ENCODE results near the gene TMTC1. TPM values are rescaled to one million over a fixed set of nuclear protein-coding genes. Genes with fewer than 3 reads are reported as not detected.

Gene TMTC1
- total RNA-seq, 1 experiment from 2014 or later: 109 TPM

DNA sequence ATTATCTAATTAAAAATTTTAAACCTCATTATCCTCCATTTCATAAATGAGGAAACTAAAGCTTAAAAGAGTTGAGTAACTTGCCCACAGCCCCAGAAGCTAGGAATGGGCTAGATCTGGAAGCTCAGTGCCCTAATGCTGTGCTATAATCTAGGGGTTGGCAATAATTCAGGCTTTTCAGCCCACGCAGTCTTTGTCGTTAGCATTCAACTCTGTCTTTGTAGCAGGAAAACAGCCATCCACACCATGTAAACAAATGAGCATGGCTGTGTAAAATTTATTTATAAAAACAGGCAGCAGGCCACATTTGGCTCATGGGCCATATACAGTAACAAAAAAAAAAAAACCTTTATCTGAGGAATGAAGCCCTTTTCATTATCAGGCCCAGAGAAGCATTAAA lies 193.9 kb downstream of the TMTC1 start:
- TF ChIP-seq, protein P1, sequence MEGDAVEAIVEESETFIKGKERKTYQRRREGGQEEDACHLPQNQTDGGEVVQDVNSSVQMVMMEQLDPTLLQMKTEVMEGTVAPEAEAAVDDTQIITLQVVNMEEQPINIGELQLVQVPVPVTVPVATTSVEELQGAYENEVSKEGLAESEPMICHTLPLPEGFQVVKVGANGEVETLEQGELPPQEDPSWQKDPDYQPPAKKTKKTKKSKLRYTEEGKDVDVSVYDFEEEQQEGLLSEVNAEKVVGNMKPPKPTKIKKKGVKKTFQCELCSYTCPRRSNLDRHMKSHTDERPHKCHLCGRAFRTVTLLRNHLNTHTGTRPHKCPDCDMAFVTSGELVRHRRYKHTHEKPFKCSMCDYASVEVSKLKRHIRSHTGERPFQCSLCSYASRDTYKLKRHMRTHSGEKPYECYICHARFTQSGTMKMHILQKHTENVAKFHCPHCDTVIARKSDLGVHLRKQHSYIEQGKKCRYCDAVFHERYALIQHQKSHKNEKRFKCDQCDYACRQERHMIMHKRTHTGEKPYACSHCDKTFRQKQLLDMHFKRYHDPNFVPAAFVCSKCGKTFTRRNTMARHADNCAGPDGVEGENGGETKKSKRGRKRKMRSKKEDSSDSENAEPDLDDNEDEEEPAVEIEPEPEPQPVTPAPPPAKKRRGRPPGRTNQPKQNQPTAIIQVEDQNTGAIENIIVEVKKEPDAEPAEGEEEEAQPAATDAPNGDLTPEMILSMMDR (IDR thresholded peaks at IDR 0.05; ENCODE audit: unreplicated experiment): no peak
- no peak overlapping the region for H3K4me3 Mint-ChIP-seq (ENCODE audit: unreplicated experiment)
- no peak for DNase-seq (ENCODE audit: unreplicated experiment)
- no peaks in the 10 kb centered on the region for H3K4me1 Mint-ChIP-seq (ENCODE audit: insufficient read depth, unreplicated experiment)
- ChIA-PET CTCF (interaction anchor here (0.6 to 0.7 kb wide), 2 partner anchors 12 to 791 kb away, joined by 3 read pairs; no protein-coding TSS in a partner anchor), POLR2A (interaction anchor here (0.6 to 1.1 kb wide), 2 partner anchors 36 to 1835 kb away, joined by 3 to 4 read pairs; no protein-coding TSS in a partner anchor)
- no peaks in the 10 kb centered on the region for H3K9me3 Mint-ChIP-seq (ENCODE audit: unreplicated experiment)
- no peaks in the 10 kb centered on the region for H3K27me3 Mint-ChIP-seq (ENCODE audit: insufficient read depth, unreplicated experiment)
- no peak overlapping the region for H3K27ac Mint-ChIP-seq (ENCODE audit: low read depth, unreplicated experiment)
- intact Hi-C loops (cut with micrococcal nuclease): no loop called here
- BruUV-seq (replicated peaks): no TSS peak
- H3K36me3 Mint-ChIP-seq (ENCODE audit: insufficient read depth, unreplicated experiment): peaks cover 84% of the 10 kb centered on the region

DNA sequence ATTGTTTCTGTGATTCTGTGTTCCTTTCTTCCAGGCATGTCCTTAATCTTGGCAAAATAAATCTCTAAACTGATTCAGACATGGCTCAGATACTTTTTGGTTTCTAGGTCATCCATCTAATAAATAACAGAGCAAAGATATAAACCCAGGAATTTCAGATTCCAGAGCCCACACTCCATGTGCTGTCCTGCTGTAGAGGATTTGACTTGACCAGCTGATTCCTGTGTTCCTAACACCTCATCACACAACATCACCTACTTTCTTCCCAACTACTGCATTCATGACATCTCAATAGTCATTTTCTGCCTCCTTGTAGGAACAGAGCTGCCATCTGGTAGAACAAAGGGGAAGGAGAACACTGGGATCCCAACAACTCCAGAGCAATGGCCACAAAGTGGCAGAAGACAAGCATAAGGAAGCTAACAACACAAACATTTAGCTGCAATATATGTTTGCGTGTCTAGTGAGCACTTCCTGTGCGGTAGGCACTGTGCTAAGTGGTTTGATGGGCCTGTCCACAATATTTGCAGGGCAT lies 194.4 kb downstream of the TMTC1 start:
- Mint-ChIP-seq H3K9me3 (ENCODE audit: unreplicated experiment) (no peaks in the 10 kb centered on the region), H3K4me3 (ENCODE audit: unreplicated experiment) (no peak overlapping the region), H3K36me3 (ENCODE audit: insufficient read depth, unreplicated experiment) (peaks cover 79% of the 10 kb centered on the region), H3K4me1 (ENCODE audit: insufficient read depth, unreplicated experiment) (no peaks in the 10 kb centered on the region), H3K27ac (ENCODE audit: low read depth, unreplicated experiment) (no peak overlapping the region), H3K27me3 (ENCODE audit: insufficient read depth, unreplicated experiment) (no peaks in the 10 kb centered on the region)
- DNase-seq (ENCODE audit: unreplicated experiment): no peak
- intact Hi-C loops (cut with micrococcal nuclease): no loop called here
- TF ChIP-seq, protein P1 (IDR thresholded peaks at IDR 0.05; ENCODE audit: unreplicated experiment): no peak
- BruUV-seq (replicated peaks): no TSS peak
- CTCF ChIA-PET: interaction anchor here (0.6 to 0.7 kb wide), 2 partner anchors 12 to 791 kb away, joined by 3 read pairs; no protein-coding TSS in a partner anchor
- POLR2A ChIA-PET: interaction anchor here (0.8 to 1.1 kb wide), 2 partner anchors 10 to 37 kb away, joined by 3 to 4 read pairs; no protein-coding TSS in a partner anchor

DNA sequence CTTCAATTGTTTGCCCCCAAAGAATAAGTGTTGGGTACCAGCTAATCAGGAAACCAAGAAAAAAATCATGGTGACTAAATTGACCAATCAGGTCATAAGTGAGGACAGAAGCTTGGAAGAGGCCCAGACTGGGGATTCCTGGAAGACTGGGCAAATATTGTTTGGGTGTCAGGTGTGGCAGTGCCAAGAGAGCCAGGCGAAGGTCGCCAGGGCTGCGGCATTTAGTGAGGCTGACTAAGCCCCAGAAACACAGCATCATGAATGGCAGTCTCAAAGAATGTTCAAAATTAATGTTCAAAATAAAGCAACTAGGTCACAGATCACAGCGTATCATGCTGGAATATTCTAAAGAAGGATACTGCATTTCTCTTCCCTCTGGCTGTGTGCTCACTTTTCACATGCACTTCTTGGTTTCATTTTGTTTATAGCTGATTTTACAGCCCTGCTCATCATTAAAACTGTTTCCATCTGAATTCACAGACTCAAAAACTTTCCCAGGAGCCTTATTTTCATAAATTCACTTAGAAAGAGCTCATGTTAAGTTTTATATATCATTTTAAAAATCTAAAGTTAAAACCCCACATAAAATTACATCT lies 201.0 kb downstream of the TMTC1 start:
- Mint-ChIP-seq H3K36me3 (ENCODE audit: insufficient read depth, unreplicated experiment) (peaks cover 80% of the 10 kb centered on the region), H3K4me1 (ENCODE audit: insufficient read depth, unreplicated experiment) (no peaks in the 10 kb centered on the region), H3K9me3 (ENCODE audit: unreplicated experiment) (no peaks in the 10 kb centered on the region), H3K27ac (ENCODE audit: low read depth, unreplicated experiment) (no peak overlapping the region), H3K27me3 (ENCODE audit: insufficient read depth, unreplicated experiment) (no peaks in the 10 kb centered on the region), H3K4me3 (ENCODE audit: unreplicated experiment) (no peak overlapping the region)
- DNase-seq (ENCODE audit: unreplicated experiment): no peak
- ChIA-PET CTCF (interaction anchor here (0.7 to 1.1 kb wide), 3 partner anchors 24 to 1225 kb away, joined by 3 to 4 read pairs (median 4); no protein-coding TSS in a partner anchor), POLR2A (interaction anchor here (0.6 kb wide), 1 partner anchor 47 kb away, joined by 3 read pairs; no protein-coding TSS in a partner anchor)
- TF ChIP-seq, protein P1 (IDR thresholded peaks at IDR 0.05; ENCODE audit: unreplicated experiment): no peak
- intact Hi-C loops (cut with micrococcal nuclease): no loop called here
- BruUV-seq (replicated peaks): no TSS peak

DNA sequence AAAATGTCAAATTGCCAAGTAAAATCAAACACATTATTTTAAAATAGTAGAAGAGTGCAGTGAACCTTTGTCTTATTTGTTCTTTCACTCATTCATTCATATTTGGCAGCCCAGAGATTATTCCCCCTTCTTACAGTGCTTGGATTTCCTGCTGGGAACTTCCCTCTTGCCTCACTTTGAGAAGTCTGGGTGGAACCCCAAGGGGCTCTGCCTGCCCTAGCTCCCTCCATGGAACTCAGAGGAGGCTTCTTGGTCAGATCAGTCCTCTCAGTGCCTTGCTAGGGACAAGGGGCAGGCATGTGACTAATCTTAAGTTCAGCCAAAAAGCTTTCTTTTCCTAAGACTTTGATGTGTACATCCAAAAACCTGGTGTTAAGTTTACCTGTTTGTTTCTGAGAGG lies 201.6 kb downstream of the TMTC1 start:
- TF ChIP-seq, protein P1 (IDR thresholded peaks at IDR 0.05; ENCODE audit: unreplicated experiment): no peak
- intact Hi-C loops (cut with micrococcal nuclease): no loop called here
- no peak for DNase-seq (ENCODE audit: unreplicated experiment)
- Mint-ChIP-seq H3K9me3 (ENCODE audit: unreplicated experiment) (no peaks in the 10 kb centered on the region), H3K4me1 (ENCODE audit: insufficient read depth, unreplicated experiment) (no peaks in the 10 kb centered on the region), H3K36me3 (ENCODE audit: insufficient read depth, unreplicated experiment) (peaks cover 78% of the 10 kb centered on the region), H3K27ac (ENCODE audit: low read depth, unreplicated experiment) (no peak overlapping the region), H3K27me3 (ENCODE audit: insufficient read depth, unreplicated experiment) (no peaks in the 10 kb centered on the region), H3K4me3 (ENCODE audit: unreplicated experiment) (no peak overlapping the region)
- ChIA-PET CTCF (interaction anchor here (0.7 kb wide), 1 partner anchor 24 kb away, joined by 3 read pairs; no protein-coding TSS in a partner anchor), POLR2A (interaction anchor here (0.9 to 1.0 kb wide), 2 partner anchors 10 to 21 kb away, joined by 3 to 4 read pairs; no protein-coding TSS in a partner anchor)
- TSS peak; percentile 2 for BruUV-seq (replicated peaks)

Measured in MCF 10A (cell line).